LoVo (cell line): ENCODE measurements around the gene APOBR.
"Not testable (repeated sequence)": the region's sequence is repeated elsewhere in the genome, so short reads cannot be mapped to it uniquely, and the experiment has no call there.

Experiments used
- DNase-seq: peaks from one replicate; pipeline ENCODE4 v3.0.0-alpha.2; 2016; ENCODE audit warnings: low spot score

Gene APOBR, protein sequence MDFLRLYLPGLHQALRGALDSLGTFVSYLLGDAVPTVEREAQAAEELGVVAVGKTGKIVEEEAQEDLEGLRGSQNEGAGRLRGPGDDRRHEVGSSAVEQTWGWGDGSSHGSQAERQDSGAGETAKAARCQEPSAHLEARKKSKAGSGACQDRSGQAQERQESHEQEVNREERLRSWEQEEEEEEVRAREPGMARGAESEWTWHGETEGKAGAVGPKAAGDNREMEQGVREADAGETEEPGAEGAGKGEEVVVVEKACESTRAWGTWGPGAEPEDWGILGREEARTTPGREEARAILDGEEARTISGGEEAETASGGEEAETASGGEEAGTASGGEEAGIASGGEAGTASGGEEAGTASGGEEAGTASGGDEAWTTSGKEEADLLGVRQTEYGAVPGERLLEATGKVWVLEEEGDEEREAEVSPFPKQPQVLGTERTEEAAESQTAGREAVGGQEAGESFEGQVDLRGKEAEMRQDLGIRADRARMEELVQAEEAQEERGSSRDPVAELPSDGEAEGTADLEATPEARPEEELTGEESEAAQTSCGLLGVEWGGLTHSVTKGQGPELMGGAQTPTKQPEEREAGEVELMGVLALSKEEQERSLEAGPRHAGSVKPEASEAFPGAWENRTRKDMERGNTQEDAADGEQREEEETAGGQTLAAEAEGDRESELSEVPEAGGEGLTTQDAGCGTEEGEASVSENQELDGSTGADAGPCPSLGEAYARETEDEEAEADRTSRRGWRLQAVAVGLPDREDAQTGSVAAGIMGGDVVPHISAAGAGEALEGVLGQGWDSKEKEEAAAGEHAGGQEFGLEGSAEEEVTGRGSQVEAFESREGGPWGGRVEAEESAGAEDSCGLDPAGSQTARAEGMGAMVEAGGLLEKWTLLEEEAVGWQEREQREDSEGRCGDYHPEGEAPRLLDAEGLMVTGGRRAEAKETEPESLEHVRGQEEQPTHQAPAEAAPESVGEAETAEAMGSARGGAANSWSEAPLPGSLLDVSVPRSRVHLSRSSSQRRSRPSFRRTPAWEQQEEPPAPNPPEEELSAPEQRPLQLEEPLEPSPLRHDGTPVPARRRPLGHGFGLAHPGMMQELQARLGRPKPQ

DNA sequence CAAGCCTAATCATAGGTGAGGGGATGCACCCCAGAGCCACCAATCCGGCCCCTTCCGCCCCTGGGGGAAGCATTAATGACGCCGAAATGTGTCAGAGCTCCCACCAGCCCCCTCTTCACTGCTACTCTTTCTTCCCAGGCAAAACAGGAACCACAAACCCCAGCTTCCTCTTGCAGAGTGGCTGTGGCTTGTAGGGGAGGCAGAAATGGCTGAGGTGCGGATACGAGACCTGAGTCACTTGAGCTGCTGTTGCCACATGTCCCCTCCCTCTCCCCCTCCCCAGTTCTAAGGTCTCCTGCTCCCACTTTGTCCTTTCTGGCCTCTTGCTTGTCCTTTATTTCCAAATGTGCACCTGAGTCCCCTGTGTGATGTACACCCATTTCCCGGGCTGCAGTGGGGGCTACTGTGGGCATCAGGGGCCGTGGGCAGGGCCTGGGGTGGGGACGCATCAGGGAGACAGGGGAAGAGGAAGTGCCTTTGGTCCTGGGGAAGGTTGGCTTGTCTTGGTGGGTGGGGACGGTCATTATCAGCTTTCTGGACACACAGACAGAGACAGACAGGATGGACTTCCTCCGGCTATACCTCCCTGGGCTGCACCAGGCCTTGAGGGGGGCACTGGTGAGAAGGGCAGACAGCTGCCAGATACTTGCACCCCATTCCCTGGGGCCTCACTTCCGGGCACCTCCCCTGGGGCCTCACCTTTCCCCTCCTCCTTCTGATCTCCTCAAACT is at the start of gene APOBR:
Gene APOBR, plus strand, starts transcription at position 523 of the 731 bp plus-strand sequence. Its CDS starts 39 bp downstream, at position 562.
- DNase-seq: no peak

DNA sequence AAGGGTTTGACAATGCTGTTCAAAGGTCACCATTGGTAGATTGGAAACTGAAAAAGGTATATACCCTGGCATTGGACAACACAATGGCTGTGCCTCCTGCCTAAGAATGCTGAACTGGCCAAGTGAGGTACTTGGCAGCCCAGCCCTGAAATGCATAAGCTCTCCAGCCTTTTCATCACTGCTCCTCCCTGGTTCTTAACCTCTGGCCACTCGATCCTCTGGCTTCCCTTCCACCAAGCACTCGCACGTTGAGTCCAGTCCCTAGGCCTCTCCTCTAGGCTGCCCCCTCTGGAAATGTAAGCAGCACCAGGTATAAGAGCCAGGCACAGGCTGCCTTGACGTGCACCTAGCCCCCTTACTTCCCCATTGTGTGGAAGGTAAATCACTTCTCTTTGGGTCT is 48.1 kb upstream of the APOBR start:
- not testable (repeated sequence) for DNase-seq

DNA sequence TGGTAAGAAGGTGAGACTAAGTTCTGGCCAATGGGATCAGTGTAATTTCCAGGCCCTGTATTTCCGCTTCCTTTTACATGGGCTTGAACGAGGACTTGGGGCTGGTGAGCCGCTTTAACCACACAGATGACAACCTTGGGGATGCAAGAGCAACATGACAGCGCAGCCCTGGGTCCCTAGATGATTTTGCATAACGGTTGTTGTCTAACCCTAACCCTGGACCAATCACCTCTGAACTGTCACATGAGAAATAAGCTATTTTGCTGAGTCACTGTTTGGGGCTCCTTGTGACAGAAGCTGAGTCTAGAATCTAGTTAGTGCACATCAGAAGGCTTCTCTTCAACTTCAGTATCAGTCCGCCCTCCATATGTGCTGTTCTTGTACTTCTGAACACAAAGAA is 47.4 kb upstream of the APOBR start:
- DNase-seq: not testable (repeated sequence)

DNA sequence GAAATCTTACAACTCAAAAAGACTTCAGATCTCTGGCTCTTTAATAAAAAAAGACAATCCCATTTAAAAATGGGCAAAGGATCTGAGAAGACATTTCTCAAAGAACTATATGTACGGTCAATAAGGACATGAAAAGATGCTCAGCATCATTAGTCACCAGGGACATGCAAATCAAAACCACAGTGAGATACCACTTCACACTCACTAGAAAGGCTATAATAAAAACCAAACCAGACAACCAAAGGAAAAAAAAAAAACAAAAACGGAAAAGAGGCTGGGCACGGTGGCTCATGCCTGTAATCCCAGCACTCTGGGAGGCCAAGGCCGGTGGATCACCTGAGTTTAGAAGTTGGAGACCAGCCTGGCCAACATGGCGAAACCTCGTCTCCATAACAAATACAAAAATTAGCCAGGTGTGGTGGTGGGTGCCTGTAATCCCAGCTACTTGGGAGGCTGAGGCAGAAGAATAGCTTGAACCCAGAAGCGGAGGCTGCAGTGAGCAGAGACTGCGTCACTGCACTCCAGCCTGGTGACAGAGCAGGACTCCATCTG is 20.7 kb upstream of the APOBR start:
- no peak for DNase-seq

DNA sequence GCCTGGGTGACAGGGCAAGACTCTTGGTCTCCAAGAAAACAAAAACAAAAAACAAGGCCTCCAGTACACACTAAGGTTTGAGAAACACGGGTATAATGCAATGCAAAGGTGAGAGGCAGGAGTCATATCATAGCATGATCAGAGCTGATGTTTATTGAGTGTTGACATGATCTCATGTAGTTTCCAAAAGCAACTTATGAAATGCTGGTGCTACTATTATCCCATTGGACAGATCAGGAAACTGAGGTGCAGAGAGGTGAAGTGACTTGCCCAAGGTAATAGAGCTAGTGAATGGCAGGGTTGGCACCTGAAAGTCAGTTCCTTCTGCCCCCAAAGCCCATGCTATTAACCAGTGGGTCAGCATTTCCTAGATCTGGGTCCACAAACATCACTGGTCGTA is 19.2 kb upstream of the APOBR start:
- no peak for DNase-seq

DNA sequence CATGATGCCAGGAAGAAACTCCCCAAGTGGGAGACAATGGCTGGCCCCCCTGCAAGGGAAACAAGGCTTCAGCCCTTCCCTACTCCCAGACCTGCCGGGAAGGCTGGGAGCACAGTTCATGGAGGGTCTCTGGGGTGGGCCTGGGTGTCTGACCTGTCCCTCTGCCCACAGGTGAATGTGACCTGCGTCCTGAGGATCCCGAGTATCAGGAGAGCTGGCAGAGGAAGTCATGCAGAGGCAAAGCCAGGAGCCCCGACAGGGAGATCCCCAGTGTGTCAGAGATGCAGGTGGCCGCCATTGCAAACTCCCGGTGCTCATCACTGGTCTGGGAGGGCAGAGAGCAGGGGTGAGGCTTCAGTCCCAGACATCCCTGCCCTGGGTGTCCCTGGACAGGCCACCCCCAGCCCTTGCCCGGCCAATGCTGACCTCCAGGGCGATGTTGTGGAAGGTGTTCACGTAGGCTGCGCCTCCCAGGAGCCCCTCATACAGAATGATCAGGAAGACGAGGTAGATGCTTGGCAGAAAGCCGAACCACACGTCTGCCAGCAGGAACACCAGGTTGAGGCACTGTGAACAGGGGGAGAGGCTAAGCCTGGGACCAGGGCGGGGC is 17.0 kb upstream of the APOBR start:
- DNase-seq: no peak

DNA sequence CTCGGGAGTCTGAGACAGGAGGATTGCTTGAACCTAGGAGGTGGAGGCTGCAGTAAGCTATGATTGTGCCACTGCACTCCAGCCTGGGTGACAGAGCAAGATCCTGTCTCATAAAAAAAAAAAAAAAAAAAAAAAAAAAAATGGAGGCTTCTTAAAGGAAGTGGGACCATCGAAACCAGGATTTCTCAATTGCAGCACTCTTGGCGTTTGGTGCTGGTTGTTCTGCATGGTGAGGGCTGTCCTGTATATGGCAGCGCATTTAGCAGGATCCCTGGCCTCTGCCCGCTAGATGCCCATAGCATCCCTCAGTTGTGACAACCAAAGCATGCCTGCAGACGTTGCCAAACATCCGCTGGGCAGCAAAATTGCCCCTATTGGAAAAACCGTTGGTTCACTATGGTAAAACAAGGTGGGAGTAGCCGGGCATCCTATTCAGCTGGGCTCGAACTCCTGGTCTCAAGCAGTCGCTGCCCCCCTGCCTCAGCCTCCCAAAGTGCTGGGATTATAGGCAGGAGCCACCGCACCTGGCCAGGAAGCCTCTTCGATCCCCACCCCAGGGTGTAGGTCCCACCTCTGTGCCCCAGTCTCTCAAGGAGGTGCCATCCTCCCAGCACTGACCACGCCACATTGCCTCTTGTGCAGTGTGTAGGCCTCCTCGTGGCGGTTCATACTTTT is 15.8 kb upstream of the APOBR start:
- DNase-seq: no peak

DNA sequence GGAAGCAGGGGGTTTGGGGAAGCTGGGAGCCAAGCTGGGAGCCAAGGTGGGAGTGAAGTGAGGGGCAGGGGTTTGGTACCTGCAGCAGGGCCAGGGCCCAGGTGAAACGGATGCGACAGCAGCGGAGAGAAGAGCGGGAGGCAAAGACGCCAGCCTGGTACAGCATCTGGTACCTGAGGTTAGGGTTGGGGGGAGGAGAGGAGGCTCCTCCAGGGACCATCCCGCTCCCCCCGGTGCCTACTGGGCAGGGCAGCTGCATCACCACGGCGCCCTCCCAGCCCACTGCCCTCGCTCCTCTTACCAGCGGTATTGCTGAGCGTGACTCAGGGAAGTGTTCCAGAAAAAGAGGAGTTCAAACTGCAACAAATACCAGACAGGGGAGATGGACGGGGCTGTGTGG is 12.4 kb upstream of the APOBR start:
- no peak for DNase-seq

DNA sequence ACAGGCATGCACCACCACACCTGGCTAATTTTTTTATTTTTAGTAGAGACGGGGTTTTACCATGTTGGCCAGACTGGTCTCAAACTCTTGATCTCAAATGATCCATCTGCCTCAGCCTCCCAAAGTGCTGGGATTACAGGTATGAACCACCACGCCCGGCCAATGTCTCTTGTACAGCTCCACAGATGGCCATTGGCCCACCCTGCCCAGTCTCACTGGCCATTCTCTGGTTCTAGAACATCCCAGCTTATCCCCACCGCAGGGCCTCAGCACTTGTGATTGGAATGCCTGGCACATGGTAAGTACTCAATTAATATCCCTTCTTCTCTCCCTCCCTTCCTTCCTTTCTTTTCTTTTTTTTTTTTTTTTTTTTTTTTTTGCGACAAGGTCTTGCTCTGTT is 11.1 kb upstream of the APOBR start:
- not testable (repeated sequence) for DNase-seq

- DNase-seq: no peak
Measured at GRCh38 chr16:28486266-28486665, 8.2 kb upstream of the APOBR start.

GRCh38 chr16:28491230-28491969 is 3.0 kb upstream of the APOBR start:
- DNase-seq: peak; percentile 30

DNA sequence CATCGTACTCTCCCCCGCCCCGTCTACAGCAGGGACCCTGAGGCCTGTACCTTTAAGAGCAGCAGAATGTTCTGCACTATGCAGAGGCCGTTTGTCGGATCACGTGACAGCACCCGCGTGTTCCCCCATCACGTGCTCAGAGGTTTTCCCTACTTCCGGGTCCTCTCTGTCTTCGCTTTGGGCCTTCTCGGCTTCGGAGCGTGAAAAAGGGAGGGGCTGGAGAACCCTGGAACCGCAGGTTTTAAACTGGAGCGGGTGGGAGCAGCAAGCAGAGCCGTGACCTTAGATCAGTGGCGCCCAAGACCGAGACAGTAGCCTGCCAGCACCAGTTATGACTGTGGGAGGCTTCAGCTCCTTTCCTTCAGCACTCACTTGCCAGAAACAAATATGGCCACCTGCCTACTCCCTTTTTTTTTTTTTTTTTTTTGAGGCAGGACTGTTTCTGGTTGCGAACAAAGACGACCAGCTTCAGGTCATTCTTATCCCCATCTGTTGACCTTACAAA is 2.4 kb upstream of the APOBR start, which contains the start of gene CLN3:
Gene CLN3, minus strand, starts transcription at position 105 of the 505 bp plus-strand sequence. CDS start 315 bp downstream, outside the sequence.
- peak; percentile 91 for DNase-seq

- DNase-seq: no peak
Measured at GRCh38 chr16:28492511-28492910, 1.9 kb upstream of the APOBR start.

DNA sequence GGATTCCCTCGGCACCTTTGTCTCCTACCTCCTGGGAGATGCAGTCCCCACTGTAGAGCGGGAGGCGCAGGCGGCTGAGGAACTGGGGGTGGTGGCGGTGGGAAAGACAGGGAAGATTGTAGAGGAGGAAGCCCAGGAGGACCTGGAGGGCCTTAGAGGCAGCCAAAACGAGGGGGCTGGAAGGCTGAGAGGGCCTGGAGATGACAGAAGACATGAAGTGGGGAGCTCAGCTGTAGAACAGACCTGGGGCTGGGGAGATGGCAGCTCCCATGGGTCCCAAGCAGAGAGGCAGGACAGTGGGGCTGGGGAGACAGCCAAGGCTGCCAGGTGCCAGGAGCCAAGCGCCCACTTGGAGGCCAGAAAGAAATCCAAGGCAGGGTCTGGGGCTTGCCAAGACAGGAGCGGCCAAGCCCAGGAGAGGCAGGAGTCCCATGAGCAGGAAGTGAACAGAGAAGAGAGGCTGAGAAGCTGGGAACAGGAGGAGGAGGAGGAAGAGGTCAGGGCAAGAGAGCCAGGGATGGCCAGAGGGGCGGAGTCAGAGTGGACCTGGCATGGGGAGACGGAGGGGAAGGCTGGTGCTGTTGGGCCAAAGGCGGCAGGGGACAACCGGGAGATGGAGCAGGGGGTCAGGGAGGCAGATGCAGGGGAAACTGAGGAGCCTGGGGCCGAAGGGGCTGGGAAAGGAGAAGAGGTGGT is 803 bp downstream of the APOBR start:
- no peak for DNase-seq

DNA sequence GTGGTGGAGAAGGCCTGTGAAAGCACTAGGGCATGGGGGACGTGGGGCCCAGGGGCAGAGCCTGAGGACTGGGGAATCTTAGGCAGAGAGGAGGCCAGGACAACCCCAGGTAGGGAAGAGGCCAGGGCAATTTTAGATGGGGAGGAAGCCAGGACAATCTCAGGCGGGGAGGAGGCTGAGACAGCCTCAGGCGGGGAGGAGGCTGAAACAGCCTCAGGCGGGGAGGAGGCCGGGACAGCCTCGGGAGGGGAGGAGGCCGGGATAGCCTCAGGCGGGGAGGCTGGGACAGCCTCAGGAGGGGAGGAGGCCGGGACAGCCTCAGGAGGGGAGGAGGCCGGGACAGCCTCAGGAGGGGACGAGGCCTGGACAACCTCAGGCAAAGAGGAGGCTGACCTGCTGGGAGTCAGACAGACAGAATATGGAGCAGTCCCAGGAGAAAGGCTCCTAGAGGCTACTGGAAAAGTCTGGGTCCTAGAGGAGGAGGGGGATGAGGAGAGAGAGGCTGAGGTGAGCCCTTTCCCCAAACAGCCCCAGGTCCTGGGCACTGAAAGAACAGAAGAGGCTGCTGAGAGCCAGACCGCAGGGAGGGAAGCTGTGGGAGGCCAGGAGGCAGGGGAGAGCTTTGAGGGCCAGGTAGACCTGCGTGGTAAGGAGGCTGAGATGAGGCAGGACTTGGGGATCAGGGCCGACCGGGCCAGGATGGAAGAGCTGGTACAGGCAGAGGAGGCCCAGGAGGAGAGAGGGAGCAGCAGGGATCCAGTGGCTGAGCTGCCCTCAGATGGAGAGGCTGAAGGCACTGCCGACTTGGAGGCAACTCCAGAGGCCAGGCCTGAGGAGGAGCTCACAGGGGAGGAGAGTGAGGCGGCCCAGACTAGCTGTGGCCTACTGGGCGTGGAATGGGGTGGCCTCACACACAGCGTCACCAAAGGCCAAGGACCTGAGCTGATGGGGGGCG is 1.6 kb downstream of the APOBR start:
- no peak for DNase-seq

DNA sequence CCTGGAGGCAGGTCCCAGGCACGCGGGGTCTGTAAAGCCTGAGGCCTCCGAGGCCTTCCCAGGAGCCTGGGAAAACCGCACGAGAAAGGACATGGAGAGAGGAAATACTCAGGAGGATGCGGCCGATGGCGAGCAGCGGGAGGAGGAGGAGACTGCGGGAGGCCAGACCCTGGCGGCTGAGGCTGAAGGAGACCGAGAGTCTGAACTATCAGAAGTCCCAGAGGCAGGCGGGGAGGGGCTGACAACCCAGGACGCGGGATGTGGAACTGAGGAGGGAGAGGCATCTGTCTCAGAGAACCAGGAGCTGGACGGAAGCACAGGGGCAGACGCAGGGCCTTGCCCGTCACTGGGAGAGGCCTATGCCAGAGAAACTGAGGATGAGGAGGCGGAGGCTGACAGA is 2.4 kb downstream of the APOBR start:
- no peak for DNase-seq

- no peak for DNase-seq
Measured at GRCh38 chr16:28497386-28497785, 2.9 kb downstream of the APOBR start.
